K562 (cell line): ENCODE measurements around the gene PDCD1. TPM values are rescaled to one million over a fixed set of nuclear protein-coding genes. Genes with fewer than 3 reads are reported as not detected.

Experiments used
- ATAC-seq: fragments of 200-7000 bp; cut with Tn5 transposase; 3 replicates; pipeline ENCODE4 v1.9.1; 2020; ENCODE audit warnings: moderate library complexity
- BruUV-seq: library from RNA; stranded (reverse); fragments of 400-500 nt; replicated peaks from 2 replicates; lab custom pipeline; 2021; lab: Mats Ljungman, UMichigan
- CTCF ChIA-PET: fragments of 300-600 bp; formaldehyde crosslinking; extraction: SDS; loops from one replicate; lab custom pipeline; 2021; ENCODE audit warnings: low intra/inter-chr PET ratio; lab: Yijun Ruan, JAX
- POLR2A ChIA-PET: fragments of 300-600, 350-650 bp; sonication (Branson Sonifier 250); formaldehyde crosslinking; extraction: SDS; loops from one replicate; lab custom pipeline; 2021; ENCODE audit warnings: antibody characterized with exemption, inconsistent platforms; lab: Yijun Ruan, JAX
- DNase-seq, 4 experiments: peaks; one replicate each; pipeline versions ENCODE4 v3.0.0 to v3.0.0-alpha.2; 2011 to 2018; ENCODE audit warnings: low spot score in 3 of 4, mixed read lengths in 3 of 4; ENCODE audit errors: extremely low read depth in 1 of 4
- FAIRE-seq: peaks from 2 replicates; lab custom pipeline; 2011; peaks lifted over from hg19 to GRCh38; lab: Jason Lieb, UNC
- H2AFZ ChIP-seq: 2 replicates; pipeline ENCODE4 v1.6.0; 2011; ENCODE audit warnings: low read depth, low read length, control low read depth, inconsistent platforms
- H3K27ac ChIP-seq: fragments of 200-600 bp; 3 replicates; pipeline ENCODE4 v1.8.0; 2011; ENCODE audit warnings: low read depth, mild to moderate bottlenecking, control low read depth, inconsistent platforms, low read length, moderate library complexity, mixed read lengths; ENCODE audit errors: extremely low read depth
- H3K27me3 ChIP-seq, 2 experiments: fragments of 300-600 bp in 1 of 2; 2 replicates in 1 of 2; 3 replicates in 1 of 2; pipeline versions ENCODE4 v1.6.0 to v1.8.0; 2011; ENCODE audit warnings: inconsistent platforms in 2 of 2, low read length in 2 of 2, mild to moderate bottlenecking in 1 of 2, mixed read lengths in 1 of 2, moderate library complexity in 1 of 2; ENCODE audit not compliant: control insufficient read depth in 2 of 2, insufficient read depth in 2 of 2
- H3K36me3 ChIP-seq: fragments of 300-600 bp; 3 replicates; pipeline ENCODE4 v1.8.0; 2011; ENCODE audit warnings: mild to moderate bottlenecking, low read length, inconsistent platforms; ENCODE audit not compliant: control insufficient read depth, insufficient read depth
- H3K4me1 ChIP-seq, 2 experiments: fragments of 200-600 bp in 1 of 2; replicated peaks in 1 of 2; 2 replicates in 1 of 2; 3 replicates in 1 of 2; pipeline versions ENCODE4 v1.5.1 to v1.8.0; 2011; ENCODE audit warnings: inconsistent platforms in 2 of 2, low read length in 2 of 2, mild to moderate bottlenecking in 1 of 2, mixed read lengths in 1 of 2, moderate library complexity in 1 of 2; ENCODE audit not compliant: control insufficient read depth in 2 of 2, insufficient read depth in 2 of 2
- H3K4me2 ChIP-seq: 2 replicates; pipeline ENCODE4 v1.6.1; 2011; ENCODE audit warnings: low read length, control low read depth, inconsistent platforms, mixed read lengths; ENCODE audit not compliant: insufficient read depth
- H3K4me3 ChIP-seq: fragments of 200-600 bp; sonication (generic), shearing (Covaris generic); 2 replicates; pipeline ENCODE4 v1.5.1; 2016; ENCODE audit warnings: control low read depth, inconsistent platforms
- H3K79me2 ChIP-seq: fragments of 200-600 bp; 3 replicates; pipeline ENCODE4 v1.8.0; 2011; ENCODE audit warnings: low read length, inconsistent platforms; ENCODE audit not compliant: control insufficient read depth, insufficient read depth
- H3K9ac ChIP-seq, 2 experiments: 2 replicates each; pipeline versions ENCODE4 v1.6.0 to v1.6.1; 2011; ENCODE audit warnings: low read depth in 2 of 2, low read length in 2 of 2, control low read depth in 1 of 2, inconsistent platforms in 1 of 2, mild to moderate bottlenecking in 1 of 2, mixed read lengths in 1 of 2; ENCODE audit not compliant: insufficient read depth in 1 of 2
- H3K9me1 ChIP-seq: one replicate; pipeline ENCODE4 v1.6.0; 2011; ENCODE audit warnings: inconsistent platforms, mild to moderate bottlenecking, low read length, moderate library complexity; ENCODE audit not compliant: control insufficient read depth, insufficient read depth
- H3K9me3 ChIP-seq: replicated peaks from 2 replicates; pipeline ENCODE4 v1.5.1; 2011; ENCODE audit warnings: low read depth, low read length, inconsistent platforms; ENCODE audit not compliant: control insufficient read depth, insufficient read depth
- H4K20me1 ChIP-seq: replicated peaks from 2 replicates; pipeline ENCODE4 v1.6.1; 2011; ENCODE audit warnings: low read length, inconsistent platforms, mixed read lengths; ENCODE audit not compliant: control insufficient read depth, insufficient read depth
- DDX20 ChIP-seq: fragments of 450-650 bp; IDR thresholded peaks from 2 replicates; pipeline ENCODE4 v1.6.1; 2016; ENCODE audit warnings: missing genetic modification characterization, low read depth, mild to moderate bottlenecking, missing compliant biosample characterization, moderate library complexity
- ELF2 ChIP-seq: fragments of 250-450 bp; sonication (Bioruptor Pico); IDR thresholded peaks from 2 replicates; pipeline ENCODE4 v1.5.0; 2021; ENCODE audit warnings: mild to moderate bottlenecking
- POLR2AphosphoS2 ChIP-seq: IDR thresholded peaks from 2 replicates; pipeline ENCODE4 v1.6.1; 2012; ENCODE audit warnings: low read length, improper control_type of control experiment
- PREB ChIP-seq: sonication (generic); formaldehyde crosslinking; IDR thresholded peaks from 2 replicates; pipeline ENCODE4 v1.8.1; 2023; ENCODE audit warnings: mild to moderate bottlenecking, missing genetic modification reagents
- TARDBP ChIP-seq: fragments of 450-650 bp; IDR thresholded peaks from 2 replicates; pipeline ENCODE4 v1.6.1; 2016
- WGBS: fragments of 100-300 bp; shearing (Covaris generic); methylation state at CpG from one replicate; pipeline ENCODE4 v1.1.6; 2016; ENCODE audit warnings: low coverage, mixed read lengths; ENCODE audit not compliant: insufficient coverage; ENCODE audit errors: missing lambda C conversion rate; 5-methylcytosine and 5-hydroxymethylcytosine counted together
- in situ Hi-C: fragments of 300-500 bp; cut with MboI; formaldehyde crosslinking; loops from 4 replicates; pipeline ENCODE4 v1.15.0; 2018; ENCODE audit warnings: inconsistent platforms, mixed read lengths
- intact Hi-C: fragments of 100-400 bp; cut with micrococcal nuclease; formaldehyde crosslinking; loops from 2 replicates; pipeline ENCODE4 v1.14.2; 2022
- polyA plus RNA-seq, 8 experiments: library from polyadenylated mRNA; depleted of rRNA in 4 of 8; stranded (reverse) in 5 of 8; unstranded in 3 of 8; fragments of >200 nt; fragmentation: Nextera tagmentation in 2 of 8; fragmentation: Illumina TruSeq in 1 of 8; extraction: Ambion mirVana in 2 of 8; extraction: Trizol in 1 of 8; gene quantifications; 2 replicates each; pipeline versions ENCODE4 v1.2.1 to v1.2.3, GENCODE V29; 2011 to 2014; ENCODE audit warnings: inconsistent platforms in 1 of 8, missing spikeins in 1 of 8
- total RNA-seq, 7 experiments: library from RNA; depleted of rRNA in 6 of 7; stranded (reverse); fragments of >200 nt in 6 of 7; fragmentation: Illumina TruSeq in 2 of 7; extraction: Trizol in 2 of 7; gene quantifications; 2 replicates each; pipeline versions ENCODE4 v1.2.1 to v1.2.3, GENCODE V29; 2011 to 2021; ENCODE audit warnings: low replicate concordance in 1 of 7
- TF ChIP-seq, protein P1 (sequence below): fragments of 250-450 bp; sonication (Bioruptor Pico); IDR thresholded peaks from 2 replicates; pipeline ENCODE4 v1.5.0; 2021; ENCODE audit warnings: mild to moderate bottlenecking, moderate library complexity
- TF ChIP-seq, protein P2 (sequence below): fragments of 250-450 bp; sonication (Bioruptor Pico); IDR thresholded peaks from 2 replicates; pipeline ENCODE4 v1.5.0; 2020; ENCODE audit warnings: mild to moderate bottlenecking
- TF ChIP-seq, protein P3 (sequence below): sonication (generic); formaldehyde crosslinking; IDR thresholded peaks from 2 replicates; pipeline ENCODE4 v1.8.0; 2022; ENCODE audit warnings: missing genetic modification reagents, mild to moderate bottlenecking, moderate library complexity, borderline replicate concordance

Gene PDCD1
- total and polyA plus RNA-seq, 9 of the 15 experiments (the other 6 are each of a cell fraction or from before 2014, with no cell fraction given): 0.15 to 2.5 (median 1.0) TPM; not detected in 2

DNA sequence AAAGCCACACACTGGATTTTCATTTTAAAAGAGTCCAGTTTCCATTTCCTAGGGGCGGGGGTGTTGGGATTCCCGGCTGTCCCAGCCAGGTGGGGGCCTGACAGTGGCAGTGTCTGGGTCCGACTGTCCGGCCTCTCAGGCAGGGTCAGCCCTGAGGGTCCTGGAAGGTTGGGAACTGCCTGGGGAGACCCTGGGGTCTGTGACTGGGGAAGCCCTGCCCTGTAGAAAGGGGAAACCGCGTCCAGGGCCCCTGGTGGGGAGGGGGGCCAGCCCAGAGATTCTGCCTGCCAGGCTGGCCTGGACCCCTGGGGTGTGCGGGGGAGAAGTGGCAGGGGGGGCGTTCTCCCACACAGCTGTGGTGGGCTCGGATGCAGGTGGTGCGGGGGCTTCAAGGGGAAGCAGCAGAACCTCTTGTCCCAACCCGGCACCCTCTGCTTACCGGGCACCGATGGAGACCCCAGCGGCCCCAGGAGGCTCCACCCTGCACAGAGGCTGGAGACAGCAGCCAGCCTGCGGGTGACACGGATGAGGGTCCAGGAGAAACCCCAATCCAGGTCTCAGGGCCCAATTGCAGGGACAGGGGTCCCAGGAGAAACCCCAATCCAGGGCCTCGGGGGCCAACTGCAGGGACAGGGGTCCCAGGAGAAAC, 15.7 kb upstream of the PDCD1 start:
- in situ Hi-C loops: no loop called here
- no peak overlapping the region for H3K9ac ChIP-seq

DNA sequence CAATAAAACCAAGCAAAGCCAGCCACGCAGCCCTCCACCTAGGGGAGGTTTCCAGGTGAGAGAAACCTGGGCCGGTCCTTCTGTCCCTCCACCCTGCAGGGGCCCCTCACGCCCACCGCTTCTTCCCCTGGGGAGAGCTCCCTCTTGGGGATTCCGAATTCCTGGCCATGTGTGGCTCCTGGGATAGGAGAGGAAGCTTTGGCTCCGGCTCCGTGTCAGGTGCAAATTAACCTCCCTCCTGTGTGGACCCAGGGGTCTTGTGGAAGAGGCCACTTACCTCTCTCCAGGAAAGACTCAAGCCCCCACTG, 15.1 kb upstream of the PDCD1 start:
- ATAC-seq: no peak
- no peaks in the 10 kb centered on the region for H3K9me3 ChIP-seq
- H3K9ac ChIP-seq: no peak overlapping the region
- no peaks in the 10 kb centered on the region for H3K9me1 ChIP-seq
- H3K79me2 ChIP-seq: no peaks in the 10 kb centered on the region
- peaks cover 3 to 58% of the 10 kb centered on the region in 2 experiments; a peak in 2 of 5 replicates for H3K4me1 ChIP-seq
- DNase-seq: no peak
- ChIA-PET CTCF (no interaction called here), POLR2A (no interaction called here)
- in situ Hi-C loops: no loop called here
- no peak overlapping the region for H2AFZ ChIP-seq
- H3K36me3 ChIP-seq: no peaks in the 10 kb centered on the region
- intact Hi-C loops: no loop called here
- H3K27ac ChIP-seq: no peak overlapping the region
- no peak overlapping the region for H3K4me3 ChIP-seq
- no peak for FAIRE-seq
- WGBS: 75% methylated on average over 6 of the region's 7 CpGs
- no TSS peak for BruUV-seq
- H3K27me3 ChIP-seq: peaks cover 0 to 22% of the 10 kb centered on the region in 2 experiments; a peak in 2 of 5 replicates
- H4K20me1 ChIP-seq: no peaks in the 10 kb centered on the region; the same call in 1 of the 2 replicates
- H3K4me2 ChIP-seq: no peak overlapping the region
- TF ChIP-seq, protein P1, sequence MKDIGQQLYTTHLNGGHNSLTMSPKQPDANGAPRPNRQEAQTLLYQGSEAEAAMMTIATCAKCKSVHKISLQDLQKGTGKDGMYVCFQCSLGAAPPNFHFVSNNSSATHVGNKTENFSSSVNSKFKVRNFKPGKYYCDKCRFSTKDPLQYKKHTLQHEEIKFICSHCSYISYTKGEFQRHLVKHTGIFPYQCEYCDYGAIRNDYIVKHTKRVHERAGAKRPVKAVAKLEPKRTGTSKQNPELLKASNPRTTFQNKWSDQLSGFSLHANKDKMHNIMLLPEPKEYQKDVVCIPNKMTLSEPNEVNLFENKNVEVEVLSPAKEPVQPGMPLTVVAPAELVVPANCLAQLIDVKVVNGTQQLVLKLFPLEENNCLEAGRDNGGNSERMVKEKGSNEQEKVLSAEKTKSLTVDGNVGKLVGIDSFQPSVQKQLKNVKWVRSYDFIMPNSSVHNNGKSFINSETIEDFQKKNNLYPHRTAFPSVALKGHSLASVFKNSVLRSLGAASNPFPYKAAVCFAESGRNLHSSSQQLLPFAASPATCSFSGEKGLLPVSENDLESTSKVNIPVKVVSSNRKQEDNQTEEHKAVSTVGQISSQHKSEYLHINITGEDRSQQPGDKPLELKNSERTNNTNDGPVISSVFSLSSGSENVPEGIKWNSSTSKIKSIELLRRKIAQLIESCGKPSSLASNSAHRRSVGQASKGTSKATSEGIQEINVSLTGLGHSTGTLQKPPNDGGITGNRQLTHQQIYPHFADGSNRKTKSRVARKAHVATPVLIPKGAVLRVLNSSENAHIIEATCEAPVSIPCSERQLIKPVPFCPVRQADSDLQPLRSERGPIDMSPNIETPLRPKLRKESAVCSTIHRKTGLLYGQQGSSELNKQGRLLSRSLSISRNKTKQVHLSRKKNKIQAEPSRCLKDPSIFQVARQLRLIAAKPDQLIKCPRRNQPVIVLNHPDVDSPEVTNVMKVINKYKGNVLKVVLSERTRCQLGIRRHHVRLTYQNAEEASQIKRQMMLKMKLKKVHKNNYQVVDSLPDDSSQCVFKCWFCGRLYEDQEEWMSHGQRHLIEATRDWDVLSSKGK (CRISPR knock-in tag): no peak
- TF ChIP-seq POLR2AphosphoS2: no peak
- TF ChIP-seq, protein P2, sequence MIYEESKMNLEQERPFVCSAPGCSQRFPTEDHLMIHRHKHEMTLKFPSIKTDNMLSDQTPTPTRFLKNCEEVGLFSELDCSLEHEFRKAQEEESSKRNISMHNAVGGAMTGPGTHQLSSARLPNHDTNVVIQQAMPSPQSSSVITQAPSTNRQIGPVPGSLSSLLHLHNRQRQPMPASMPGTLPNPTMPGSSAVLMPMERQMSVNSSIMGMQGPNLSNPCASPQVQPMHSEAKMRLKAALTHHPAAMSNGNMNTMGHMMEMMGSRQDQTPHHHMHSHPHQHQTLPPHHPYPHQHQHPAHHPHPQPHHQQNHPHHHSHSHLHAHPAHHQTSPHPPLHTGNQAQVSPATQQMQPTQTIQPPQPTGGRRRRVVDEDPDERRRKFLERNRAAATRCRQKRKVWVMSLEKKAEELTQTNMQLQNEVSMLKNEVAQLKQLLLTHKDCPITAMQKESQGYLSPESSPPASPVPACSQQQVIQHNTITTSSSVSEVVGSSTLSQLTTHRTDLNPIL: no peak
- TF ChIP-seq, protein P3, sequence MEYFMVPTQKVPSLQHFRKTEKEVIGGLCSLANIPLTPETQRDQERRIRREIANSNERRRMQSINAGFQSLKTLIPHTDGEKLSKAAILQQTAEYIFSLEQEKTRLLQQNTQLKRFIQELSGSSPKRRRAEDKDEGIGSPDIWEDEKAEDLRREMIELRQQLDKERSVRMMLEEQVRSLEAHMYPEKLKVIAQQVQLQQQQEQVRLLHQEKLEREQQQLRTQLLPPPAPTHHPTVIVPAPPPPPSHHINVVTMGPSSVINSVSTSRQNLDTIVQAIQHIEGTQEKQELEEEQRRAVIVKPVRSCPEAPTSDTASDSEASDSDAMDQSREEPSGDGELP (CRISPR knock-in tag): no peak

More for the DNA sequence above, 15.7 kb upstream of the PDCD1 start:
- TF ChIP-seq ELF2 (CRISPR knock-in tag) (no peak), TARDBP (no peak), PREB (CRISPR knock-in tag) (no peak), DDX20 (tag) (no peak)
- ATAC-seq (no peak), FAIRE-seq (no peak), DNase-seq (no peak)
- Histone ChIP-seq H2AFZ (no peak overlapping the region), H3K79me2 (no peaks in the 10 kb centered on the region), H4K20me1 (no peaks in the 10 kb centered on the region), H3K27me3 (peaks cover 0 to 19% of the 10 kb centered on the region in 2 experiments; a peak in 2 of 5 replicates), H3K4me1 (peaks cover 3 to 55% of the 10 kb centered on the region in 2 experiments; a peak in 2 of 5 replicates), H3K9me1 (no peaks in the 10 kb centered on the region), H3K9me3 (no peaks in the 10 kb centered on the region), H3K4me2 (no peak overlapping the region), H3K36me3 (no peaks in the 10 kb centered on the region), H3K4me3 (no peak overlapping the region), H3K27ac (no peak overlapping the region)
- no TSS peak for BruUV-seq
- CTCF ChIA-PET: no interaction called here
- 78% methylated on average over 10 of the region's 17 CpGs for whole genome bisulfite sequencing
- intact Hi-C loops: no loop called here
- POLR2A ChIA-PET: no interaction called here
